ENCODE measurements around the gene DLD. TPM values are rescaled to one million over a fixed set of nuclear protein-coding genes. Genes with fewer than 3 reads are reported as not detected.

Gene DLD
- total and polyA plus RNA-seq, 3 experiments from 2014 or later, result 53.4 to 121 (median 121) TPM

DNA sequence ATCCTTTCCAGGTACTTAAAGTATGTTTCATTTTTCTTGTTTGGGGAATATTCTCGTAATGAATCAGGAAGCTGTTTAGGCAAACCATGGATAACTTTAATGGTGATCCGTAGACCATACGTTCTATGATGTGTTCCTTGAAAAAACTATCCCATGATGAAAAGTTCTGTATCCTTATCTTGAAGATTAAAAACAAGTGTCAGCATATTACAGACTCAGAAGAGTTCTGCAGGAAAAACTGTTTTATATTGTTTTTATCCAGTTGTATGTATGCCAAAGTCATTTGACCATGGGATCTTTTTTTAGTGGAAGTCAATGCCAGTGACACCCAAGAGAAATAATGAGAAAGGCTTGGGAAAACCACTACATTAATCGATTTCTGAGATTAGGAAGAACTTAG is 52.0 kb downstream of the DLD start:
- no peaks in the 10 kb centered on the region for H3K36me3 ChIP-seq (ENCODE audit: insufficient read depth, low read length)
- H3K4me3 ChIP-seq (ENCODE audit: low read length), result no peak overlapping the region
- no peaks in the 10 kb centered on the region for H3K27me3 Mint-ChIP-seq
- ChIA-PET CTCF (no interaction called here), POLR2A (no interaction called here)
- no peaks in the 10 kb centered on the region for H3K27me3 ChIP-seq (ENCODE audit: insufficient read depth, low read length, poor library complexity, severe bottlenecking)
- H3K4me1 Mint-ChIP-seq, result no peaks in the 10 kb centered on the region
- no peak overlapping the region for H3K4me3 Mint-ChIP-seq
- no peaks in the 10 kb centered on the region for H3K9me3 Mint-ChIP-seq
- no peaks in the 10 kb centered on the region for H3K4me1 ChIP-seq (ENCODE audit: insufficient read depth, low read length)
- no peaks in the 10 kb centered on the region for H3K9me3 ChIP-seq (ENCODE audit: low read length)
- no peak for DNase-seq
- H3K36me3 Mint-ChIP-seq, result peaks cover 4 to 14% (median 8%) of the 10 kb centered on the region in 3 donors
- no peak overlapping the region for H3K27ac Mint-ChIP-seq
- no peak overlapping the region for H3K27ac ChIP-seq (ENCODE audit: low read depth, low read length)

DNA sequence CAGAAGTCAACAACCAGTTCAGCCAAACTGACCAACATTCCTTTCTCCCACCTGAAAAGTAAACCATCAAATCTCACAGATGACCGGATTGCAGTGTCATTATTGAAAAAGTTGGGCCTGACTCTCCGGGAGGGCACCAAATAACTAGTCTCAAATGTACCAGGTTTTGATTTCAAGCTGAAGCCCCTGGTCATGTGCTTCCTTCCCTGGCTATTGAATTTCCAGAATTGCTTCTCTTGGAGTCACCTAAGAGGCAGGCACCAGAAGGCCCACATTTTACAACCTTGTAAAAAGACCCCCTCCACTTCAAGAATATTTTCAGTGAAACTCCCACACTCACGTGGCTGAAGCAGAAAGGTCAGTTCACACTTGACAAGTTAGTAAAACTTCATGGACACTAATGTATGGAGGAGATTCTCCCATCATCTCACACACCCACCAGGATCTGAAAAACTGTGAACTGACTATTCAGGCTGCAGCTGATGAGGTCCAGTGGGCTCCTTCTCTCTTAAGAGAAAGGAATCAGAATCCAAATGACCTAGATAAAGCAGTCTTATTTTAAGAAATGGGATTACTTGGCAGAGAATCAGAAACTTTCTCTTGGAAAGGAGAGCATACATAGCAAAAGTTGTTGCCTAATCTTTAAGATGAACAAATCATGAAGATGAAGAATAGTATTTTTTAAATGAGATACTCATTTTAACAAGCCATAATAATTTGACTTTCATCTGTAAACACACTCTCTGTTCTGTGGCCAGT is 53.6 kb downstream of the DLD start:
- ChIA-PET CTCF (interaction anchor here (0.5 kb wide), 1 partner anchor 89 kb away, joined by 3 read pairs; no protein-coding TSS in a partner anchor), POLR2A (no interaction called here)
- H3K4me3 Mint-ChIP-seq, result no peak overlapping the region
- H3K9me3 Mint-ChIP-seq, result no peaks in the 10 kb centered on the region
- peaks cover 4 to 12% (median 8%) of the 10 kb centered on the region in 3 donors for H3K36me3 Mint-ChIP-seq
- Histone ChIP-seq H3K36me3 (ENCODE audit: insufficient read depth, low read length) (no peaks in the 10 kb centered on the region), H3K9me3 (ENCODE audit: low read length) (no peaks in the 10 kb centered on the region), H3K4me3 (ENCODE audit: low read length) (no peak overlapping the region), H3K27me3 (ENCODE audit: insufficient read depth, low read length, poor library complexity, severe bottlenecking) (no peaks in the 10 kb centered on the region), H3K27ac (ENCODE audit: low read depth, low read length) (no peak overlapping the region), H3K4me1 (ENCODE audit: insufficient read depth, low read length) (no peaks in the 10 kb centered on the region)
- no peak for DNase-seq
- no peak overlapping the region for H3K27ac Mint-ChIP-seq
- H3K4me1 Mint-ChIP-seq, result no peaks in the 10 kb centered on the region
- peaks cover 6% of the 10 kb centered on the region in 2 donors for H3K27me3 Mint-ChIP-seq

DNA sequence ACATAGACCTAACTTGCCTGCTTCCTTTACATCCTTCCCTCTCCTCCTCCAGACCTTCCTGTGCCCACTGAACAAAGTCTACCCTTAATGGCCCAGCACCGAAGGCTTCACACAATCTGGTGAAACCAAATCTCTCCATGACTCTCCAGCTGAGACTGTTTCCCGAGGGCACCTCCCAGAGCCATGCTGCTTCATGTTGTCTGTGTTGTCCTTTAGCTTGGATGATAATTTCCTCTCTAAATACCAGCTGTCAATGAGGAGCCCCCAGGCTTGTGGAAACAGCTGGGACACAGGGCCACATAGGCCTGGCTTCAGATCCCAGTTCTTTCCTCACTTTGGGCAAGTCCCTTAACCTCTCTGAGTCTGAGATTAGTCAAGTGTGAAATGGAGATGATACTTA is 54.3 kb downstream of the DLD start:
- no peaks in the 10 kb centered on the region for H3K36me3 ChIP-seq (ENCODE audit: insufficient read depth, low read length)
- H3K27ac ChIP-seq (ENCODE audit: low read depth, low read length), result no peak overlapping the region
- H3K27me3 ChIP-seq (ENCODE audit: insufficient read depth, low read length, poor library complexity, severe bottlenecking), result no peaks in the 10 kb centered on the region
- no peaks in the 10 kb centered on the region for H3K9me3 ChIP-seq (ENCODE audit: low read length)
- Mint-ChIP-seq H3K27me3 (peaks cover 6 to 7% of the 10 kb centered on the region in 2 donors), H3K4me1 (no peaks in the 10 kb centered on the region), H3K27ac (no peak overlapping the region), H3K4me3 (no peak overlapping the region), H3K9me3 (no peaks in the 10 kb centered on the region), H3K36me3 (peaks cover 4 to 8% (median 5%) of the 10 kb centered on the region in 3 donors)
- H3K4me3 ChIP-seq (ENCODE audit: low read length), result no peak overlapping the region
- CTCF ChIA-PET, result no interaction called here
- POLR2A ChIA-PET, result no interaction called here
- no peaks in the 10 kb centered on the region for H3K4me1 ChIP-seq (ENCODE audit: insufficient read depth, low read length)
- DNase-seq, result no peak

DNA sequence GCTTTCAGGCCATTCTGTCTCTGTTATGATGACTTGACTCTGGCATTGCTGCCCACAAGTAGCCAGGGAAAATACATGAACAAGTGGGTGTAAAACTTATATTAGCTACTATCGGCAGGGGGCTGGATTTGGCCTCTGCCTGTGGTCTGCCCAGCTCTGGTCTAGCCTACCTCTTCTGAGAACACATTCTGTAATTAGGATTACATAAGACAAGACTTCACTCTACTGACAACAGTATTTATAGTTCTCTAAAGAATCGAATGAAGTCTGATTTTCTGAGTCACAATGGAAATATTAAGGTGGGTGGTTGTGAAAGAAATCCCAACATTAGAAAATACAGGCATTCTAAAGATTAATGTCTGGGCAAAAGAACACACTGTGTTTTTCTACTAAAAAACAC is 55.5 kb downstream of the DLD start:
- H3K27me3 Mint-ChIP-seq, result peaks cover 11 to 17% of the 10 kb centered on the region in 2 donors
- H3K36me3 ChIP-seq (ENCODE audit: insufficient read depth, low read length), result no peaks in the 10 kb centered on the region
- no peak overlapping the region for H3K4me3 ChIP-seq (ENCODE audit: low read length)
- H3K4me1 ChIP-seq (ENCODE audit: insufficient read depth, low read length), result no peaks in the 10 kb centered on the region
- CTCF ChIA-PET, result no interaction called here
- DNase-seq, result no peak
- POLR2A ChIA-PET, result no interaction called here
- no peaks in the 10 kb centered on the region for H3K9me3 Mint-ChIP-seq
- no peaks in the 10 kb centered on the region for H3K9me3 ChIP-seq (ENCODE audit: low read length)
- peaks cover 0 to 6% (median 4%) of the 10 kb centered on the region in 3 donors for H3K36me3 Mint-ChIP-seq
- H3K4me1 Mint-ChIP-seq, result no peaks in the 10 kb centered on the region
- no peak overlapping the region for H3K27ac Mint-ChIP-seq
- H3K27ac ChIP-seq (ENCODE audit: low read depth, low read length), result no peak overlapping the region
- no peaks in the 10 kb centered on the region for H3K27me3 ChIP-seq (ENCODE audit: insufficient read depth, low read length, poor library complexity, severe bottlenecking)
- H3K4me3 Mint-ChIP-seq, result no peak overlapping the region

DNA sequence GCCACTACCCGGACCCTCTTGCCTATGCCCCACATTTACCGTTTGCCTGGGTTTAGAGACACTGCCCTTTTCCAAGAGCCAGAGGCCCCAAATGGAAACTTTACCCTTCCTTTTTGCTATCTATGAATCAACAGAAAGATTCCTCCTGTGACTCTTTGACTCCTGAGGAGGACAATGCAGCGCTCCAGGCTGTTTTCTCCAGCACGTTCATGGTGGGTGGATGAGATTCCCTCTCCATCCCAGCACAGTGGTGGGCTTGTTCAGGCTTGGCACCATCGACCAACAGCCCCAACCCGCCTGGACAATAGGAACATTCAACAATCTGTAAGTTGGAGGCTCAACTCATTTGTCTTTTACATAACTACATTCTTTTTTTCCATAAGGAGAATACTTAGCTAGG is 55.9 kb downstream of the DLD start:
- no peak for DNase-seq
- H3K9me3 Mint-ChIP-seq, result no peaks in the 10 kb centered on the region
- ChIA-PET CTCF (no interaction called here), POLR2A (no interaction called here)
- H3K27ac ChIP-seq (ENCODE audit: low read depth, low read length), result no peak overlapping the region
- no peaks in the 10 kb centered on the region for H3K4me1 Mint-ChIP-seq
- peaks cover 11 to 19% of the 10 kb centered on the region in 2 donors for H3K27me3 Mint-ChIP-seq
- no peaks in the 10 kb centered on the region for H3K36me3 ChIP-seq (ENCODE audit: insufficient read depth, low read length)
- peaks cover 0 to 6% (median 4%) of the 10 kb centered on the region in 3 donors for H3K36me3 Mint-ChIP-seq
- H3K9me3 ChIP-seq (ENCODE audit: low read length), result no peaks in the 10 kb centered on the region
- no peak overlapping the region for H3K4me3 ChIP-seq (ENCODE audit: low read length)
- no peaks in the 10 kb centered on the region for H3K27me3 ChIP-seq (ENCODE audit: insufficient read depth, low read length, poor library complexity, severe bottlenecking)
- H3K4me1 ChIP-seq (ENCODE audit: insufficient read depth, low read length), result no peaks in the 10 kb centered on the region
- no peak overlapping the region for H3K4me3 Mint-ChIP-seq
- H3K27ac Mint-ChIP-seq, result no peak overlapping the region

DNA sequence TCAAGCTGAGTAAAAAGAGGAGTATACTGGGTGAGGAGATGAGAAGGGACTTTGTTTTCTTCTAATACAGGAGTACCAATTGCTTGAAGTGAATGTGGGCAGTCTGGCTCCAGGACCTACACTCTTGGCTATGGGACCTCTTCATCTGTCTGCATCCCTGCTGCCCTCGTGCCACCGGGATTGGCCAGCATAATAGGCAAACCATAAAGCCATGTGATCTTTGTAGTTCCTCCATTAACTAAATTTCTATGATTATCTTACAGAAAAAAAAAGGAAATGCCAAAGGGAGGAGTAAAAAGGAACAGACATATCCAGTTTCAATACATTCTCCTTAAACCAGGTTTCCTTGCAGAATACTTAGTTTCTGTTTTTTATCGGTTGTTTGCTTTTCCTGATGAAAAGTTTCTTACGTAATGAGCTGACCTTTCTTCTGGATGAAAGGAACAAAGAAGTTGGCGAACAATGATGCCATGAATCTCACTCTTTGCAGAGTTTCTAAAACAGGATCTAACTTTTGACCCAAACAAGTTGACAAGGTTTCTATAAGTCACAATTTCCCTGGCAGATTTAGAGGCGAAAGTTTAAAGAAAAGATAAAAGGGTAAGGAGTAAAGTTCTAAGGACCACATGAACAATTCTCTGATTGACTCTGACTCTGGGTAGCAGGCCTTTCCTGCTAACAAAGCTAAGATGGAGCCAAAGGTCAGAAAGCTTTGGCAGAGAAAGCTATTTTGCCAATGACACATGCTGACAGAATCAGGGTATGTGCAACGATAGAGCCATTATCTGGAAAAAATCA is 57.9 kb downstream of the DLD start:
- ChIA-PET CTCF (no interaction called here), POLR2A (no interaction called here)
- H3K36me3 Mint-ChIP-seq, result no peaks in the 10 kb centered on the region
- Histone ChIP-seq H3K27ac (ENCODE audit: low read depth, low read length) (no peak overlapping the region), H3K4me1 (ENCODE audit: insufficient read depth, low read length) (no peaks in the 10 kb centered on the region), H3K9me3 (ENCODE audit: low read length) (no peaks in the 10 kb centered on the region), H3K4me3 (ENCODE audit: low read length) (no peak overlapping the region), H3K27me3 (ENCODE audit: insufficient read depth, low read length, poor library complexity, severe bottlenecking) (no peaks in the 10 kb centered on the region), H3K36me3 (ENCODE audit: insufficient read depth, low read length) (no peaks in the 10 kb centered on the region)
- H3K4me3 Mint-ChIP-seq, result no peak overlapping the region
- no peak for DNase-seq
- no peak overlapping the region for H3K27ac Mint-ChIP-seq
- H3K27me3 Mint-ChIP-seq, result peaks cover 11 to 28% of the 10 kb centered on the region in 2 donors
- no peaks in the 10 kb centered on the region for H3K9me3 Mint-ChIP-seq
- H3K4me1 Mint-ChIP-seq, result no peaks in the 10 kb centered on the region

DNA sequence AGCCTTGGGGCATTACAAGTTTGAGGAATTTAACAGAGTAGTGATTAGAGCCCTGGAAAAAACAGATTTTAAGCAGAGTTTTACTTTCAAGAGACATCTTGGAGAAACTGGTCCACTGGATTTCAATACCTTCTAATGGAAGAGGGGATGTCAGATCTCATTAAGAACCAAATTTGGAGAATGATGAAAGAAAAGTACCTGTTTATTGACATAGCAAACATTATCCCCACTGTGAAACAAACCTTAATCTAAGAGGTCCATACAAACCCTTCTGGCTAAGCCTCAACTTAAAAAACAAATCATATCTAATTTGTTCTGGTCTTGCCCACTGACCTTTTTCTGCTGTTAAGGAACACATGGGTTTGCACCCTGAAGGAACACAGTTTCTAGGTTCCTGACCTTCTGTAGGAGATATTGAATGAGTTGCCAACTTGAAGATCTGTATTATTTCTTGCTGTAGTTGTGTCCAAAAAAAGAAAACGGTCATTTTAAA is 58.5 kb downstream of the DLD start:
- no peak overlapping the region for H3K27ac ChIP-seq (ENCODE audit: low read depth, low read length)
- no peaks in the 10 kb centered on the region for H3K36me3 Mint-ChIP-seq
- H3K9me3 ChIP-seq (ENCODE audit: low read length), result no peaks in the 10 kb centered on the region
- CTCF ChIA-PET, result no interaction called here
- H3K4me1 ChIP-seq (ENCODE audit: insufficient read depth, low read length), result no peaks in the 10 kb centered on the region
- no peak for DNase-seq
- no peaks in the 10 kb centered on the region for H3K4me1 Mint-ChIP-seq
- no peak overlapping the region for H3K4me3 Mint-ChIP-seq
- no peak overlapping the region for H3K4me3 ChIP-seq (ENCODE audit: low read length)
- no peaks in the 10 kb centered on the region for H3K36me3 ChIP-seq (ENCODE audit: insufficient read depth, low read length)
- POLR2A ChIA-PET, result no interaction called here
- H3K9me3 Mint-ChIP-seq, result no peaks in the 10 kb centered on the region
- no peaks in the 10 kb centered on the region for H3K27me3 ChIP-seq (ENCODE audit: insufficient read depth, low read length, poor library complexity, severe bottlenecking)
- H3K27ac Mint-ChIP-seq, result no peak overlapping the region
- peaks cover 11 to 30% of the 10 kb centered on the region in 2 donors for H3K27me3 Mint-ChIP-seq

DNA sequence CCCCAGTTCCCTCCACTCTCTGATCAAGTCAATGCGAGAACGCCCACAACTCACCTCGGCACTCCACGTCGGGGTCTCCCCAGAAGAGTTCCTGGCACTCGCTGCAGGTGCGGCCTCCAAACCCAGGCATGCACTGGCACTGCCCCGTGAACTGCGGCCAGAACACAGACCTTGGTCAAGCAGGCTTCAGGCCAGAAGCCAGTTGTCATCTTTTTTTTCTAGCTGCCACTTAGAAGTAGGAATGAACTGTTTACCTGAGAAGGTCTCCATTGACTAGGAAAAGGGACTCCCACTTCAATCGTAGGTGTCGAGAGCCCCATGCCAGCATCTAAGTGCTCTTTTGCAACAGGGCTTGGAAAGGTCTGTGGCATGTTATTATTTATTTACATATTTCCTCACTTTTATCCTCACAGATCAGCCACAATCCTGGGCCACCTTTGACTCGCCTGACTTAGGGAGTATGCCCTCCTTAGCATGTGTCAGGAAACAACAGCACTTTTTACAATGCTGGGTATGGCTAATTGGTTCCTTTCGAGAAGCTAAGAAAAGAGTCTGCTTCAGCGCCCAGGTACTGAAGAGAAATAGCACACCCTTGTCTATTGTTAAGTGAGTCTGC is 60.3 kb downstream of the DLD start:
- Histone ChIP-seq H3K4me1 (ENCODE audit: insufficient read depth, low read length) (no peaks in the 10 kb centered on the region), H3K27ac (ENCODE audit: low read depth, low read length) (no peak overlapping the region), H3K36me3 (ENCODE audit: insufficient read depth, low read length) (no peaks in the 10 kb centered on the region), H3K4me3 (ENCODE audit: low read length) (no peak overlapping the region), H3K27me3 (ENCODE audit: insufficient read depth, low read length, poor library complexity, severe bottlenecking) (no peaks in the 10 kb centered on the region), H3K9me3 (ENCODE audit: low read length) (no peaks in the 10 kb centered on the region)
- H3K4me1 Mint-ChIP-seq, result no peaks in the 10 kb centered on the region
- CTCF ChIA-PET, result no interaction called here
- no peaks in the 10 kb centered on the region for H3K36me3 Mint-ChIP-seq
- H3K9me3 Mint-ChIP-seq, result no peaks in the 10 kb centered on the region
- peaks cover 11 to 35% of the 10 kb centered on the region in 2 donors for H3K27me3 Mint-ChIP-seq
- POLR2A ChIA-PET, result no interaction called here
- DNase-seq, result no peak
- no peak overlapping the region for H3K27ac Mint-ChIP-seq
- H3K4me3 Mint-ChIP-seq, result no peak overlapping the region
